H1 (cell line): Measurements from ENCODE around the gene FGF19.

Source experiments
- TEAD4 ChIP-seq: IDR thresholded peaks from 2 replicates; pipeline ENCODE4 v1.6.1; 2012; ENCODE audit warnings: low read depth, low read length, inconsistent platforms, mixed read lengths
- TF ChIP-seq, protein P1 (sequence below), 3 experiments: IDR thresholded peaks; 1 replicate in 2 of 3; 2 replicates in 1 of 3; pipeline versions ENCODE4 v1.5.1 to v1.6.1; 2011; ENCODE audit warnings: low read length in 3 of 3, mild to moderate bottlenecking in 3 of 3, inconsistent platforms in 2 of 3, low read depth in 1 of 3, moderate library complexity in 1 of 3; ENCODE audit not compliant: insufficient read depth in 1 of 3; ENCODE audit errors: control extremely low read depth in 1 of 3

DNA sequence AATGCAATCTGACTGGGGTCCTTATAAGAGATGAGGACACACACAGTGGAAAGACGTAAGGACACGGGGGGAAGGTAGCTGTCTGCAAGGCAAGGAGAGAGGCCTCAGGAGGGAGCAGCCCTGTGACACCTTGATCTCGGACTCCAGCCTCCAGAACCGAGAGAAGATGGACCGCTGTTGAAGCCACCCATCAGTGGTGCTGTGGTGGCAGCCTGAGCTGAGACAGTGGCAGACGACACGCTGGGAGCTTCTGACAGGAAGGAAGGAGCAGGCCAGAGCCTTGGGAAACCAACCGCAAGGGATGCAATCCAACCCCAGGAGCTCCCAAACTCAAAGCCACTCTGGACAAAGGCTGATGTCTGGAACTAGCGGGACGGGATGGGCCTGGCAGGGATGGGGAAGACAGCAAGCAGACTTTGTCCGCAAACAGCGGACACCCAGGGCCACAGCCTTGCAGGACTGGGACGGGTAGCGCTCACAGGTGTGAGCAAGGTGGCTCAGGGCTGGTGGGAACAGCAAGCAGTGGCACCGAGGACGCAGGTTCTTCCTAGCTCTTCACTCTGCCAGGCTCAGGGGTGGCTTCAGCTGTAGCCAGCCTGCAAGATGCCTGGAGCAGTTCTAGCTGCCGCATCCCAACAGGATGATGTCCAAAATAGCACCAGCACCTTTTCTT is 39.6 kb downstream of the FGF19 start:
- TF ChIP-seq, protein P1, sequence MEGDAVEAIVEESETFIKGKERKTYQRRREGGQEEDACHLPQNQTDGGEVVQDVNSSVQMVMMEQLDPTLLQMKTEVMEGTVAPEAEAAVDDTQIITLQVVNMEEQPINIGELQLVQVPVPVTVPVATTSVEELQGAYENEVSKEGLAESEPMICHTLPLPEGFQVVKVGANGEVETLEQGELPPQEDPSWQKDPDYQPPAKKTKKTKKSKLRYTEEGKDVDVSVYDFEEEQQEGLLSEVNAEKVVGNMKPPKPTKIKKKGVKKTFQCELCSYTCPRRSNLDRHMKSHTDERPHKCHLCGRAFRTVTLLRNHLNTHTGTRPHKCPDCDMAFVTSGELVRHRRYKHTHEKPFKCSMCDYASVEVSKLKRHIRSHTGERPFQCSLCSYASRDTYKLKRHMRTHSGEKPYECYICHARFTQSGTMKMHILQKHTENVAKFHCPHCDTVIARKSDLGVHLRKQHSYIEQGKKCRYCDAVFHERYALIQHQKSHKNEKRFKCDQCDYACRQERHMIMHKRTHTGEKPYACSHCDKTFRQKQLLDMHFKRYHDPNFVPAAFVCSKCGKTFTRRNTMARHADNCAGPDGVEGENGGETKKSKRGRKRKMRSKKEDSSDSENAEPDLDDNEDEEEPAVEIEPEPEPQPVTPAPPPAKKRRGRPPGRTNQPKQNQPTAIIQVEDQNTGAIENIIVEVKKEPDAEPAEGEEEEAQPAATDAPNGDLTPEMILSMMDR (IDR thresholded peaks at IDR 0.05; ENCODE audit: control extremely low read depth in 1 of 3, insufficient read depth in 1 of 3, low read depth in 1 of 3, low read length in 3 of 3) = no peak
- TF ChIP-seq TEAD4 = no peak
